RWPE1 (cell line): ENCODE data around the gene NID1.

ENCODE experiments used
- CTCF ChIA-PET: fragments of 350-600 bp; sonication (Branson Sonifier 250); formaldehyde crosslinking; extraction: SDS; loops from one replicate; lab custom pipeline; 2021; lab: Yijun Ruan, JAX
- POLR2A ChIA-PET: fragments of 400-600 bp; formaldehyde crosslinking; extraction: SDS; loops from one replicate; lab custom pipeline; 2020; ENCODE audit warnings: antibody characterized with exemption; ENCODE audit not compliant: low non-redundant PET; lab: Yijun Ruan, JAX
- DNase-seq: peaks from one replicate; pipeline ENCODE4 v3.0.0; 2012; ENCODE audit warnings: low spot score
- H3K27ac ChIP-seq: fragments of 450-650 bp; 2 replicates; pipeline ENCODE4 v1.5.1; 2017
- CTCF ChIP-seq: fragments of 450-650 bp; conservative IDR thresholded peaks from 2 replicates; pipeline ENCODE4 v1.5.1; 2017; ENCODE audit warnings: low read depth, mild to moderate bottlenecking

Gene NID1

GRCh38 chr1:236092899-236093298 lies 28.0 kb upstream of the NID1 start:
- DNase-seq = no peak
- ChIA-PET CTCF (no interaction called here), POLR2A (no interaction called here)
- no peak for TF ChIP-seq CTCF
- H3K27ac ChIP-seq = no peak overlapping the region

- TF ChIP-seq CTCF = no peak
- CTCF ChIA-PET = no interaction called here
- POLR2A ChIA-PET = no interaction called here
Measured at GRCh38 chr1:236091933-236092318, 27.0 kb upstream of the NID1 start.

DNA sequence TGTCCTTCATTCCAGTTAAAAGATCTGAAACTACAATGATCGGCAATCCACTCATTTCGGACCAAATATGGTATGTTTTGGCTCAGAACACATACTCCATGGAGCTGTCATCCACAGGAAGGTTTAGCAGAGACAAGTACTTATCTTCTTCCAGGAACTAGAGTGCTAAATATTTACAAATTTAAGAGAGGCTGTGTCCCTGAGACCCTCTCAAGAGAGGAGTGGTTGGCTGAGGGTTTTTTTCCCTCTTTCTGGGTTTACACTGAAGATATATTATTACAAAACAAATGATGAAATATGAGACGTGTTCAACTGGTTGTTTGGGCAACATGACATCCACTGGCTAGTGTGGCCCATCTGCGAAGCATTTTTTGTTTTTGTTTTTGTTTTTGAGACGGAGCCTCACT lies 25.9 kb upstream of the NID1 start:
- ChIA-PET POLR2A (no interaction called here), CTCF (no interaction called here)
- no peak overlapping the region for H3K27ac ChIP-seq
- no peak for DNase-seq
- no peak for TF ChIP-seq CTCF

More at GRCh38 chr1:236091933-236092318, 27.0 kb upstream of the NID1 start:
- H3K27ac ChIP-seq = no peak overlapping the region
- no peak for DNase-seq

DNA sequence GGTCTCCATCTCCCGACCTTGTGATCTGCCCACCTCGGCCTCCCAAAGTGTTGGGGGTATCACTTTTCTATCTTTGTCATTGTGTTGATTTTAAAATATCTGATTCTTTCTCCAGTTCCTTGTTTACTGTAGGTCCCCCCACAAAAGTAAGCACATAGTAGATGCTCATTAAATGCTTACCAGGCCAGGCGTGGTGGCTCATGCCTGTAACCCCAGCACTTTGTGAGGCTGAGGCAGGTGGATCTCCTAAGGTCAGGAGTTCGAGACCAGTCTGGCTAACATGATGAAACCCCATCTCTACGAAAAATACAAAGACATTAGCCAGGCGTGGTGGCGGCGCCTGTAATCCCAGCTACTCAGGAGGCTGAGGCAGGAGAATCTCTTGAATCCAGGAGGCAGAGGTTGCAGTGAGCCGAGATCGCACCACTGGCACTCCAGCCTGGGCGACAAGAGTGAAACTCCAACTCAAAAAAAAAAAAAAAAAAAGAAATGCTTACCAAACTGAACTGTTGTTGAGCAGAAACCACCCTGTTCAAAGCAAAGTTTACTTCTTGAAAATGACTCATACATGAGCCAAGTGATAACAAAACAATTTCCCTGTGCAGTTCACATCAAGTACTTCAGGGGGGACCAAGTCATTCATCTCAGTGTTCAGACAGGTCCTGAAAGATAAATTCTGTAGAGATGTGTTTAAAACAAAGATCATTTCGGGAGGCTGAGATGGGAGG lies 24.3 kb upstream of the NID1 start:
- ChIA-PET CTCF (interaction anchor here (0.6 kb wide), 1 partner anchor 1500 kb away, joined by 3 read pairs; no protein-coding TSS in a partner anchor), POLR2A (no interaction called here)
- H3K27ac ChIP-seq = no peak overlapping the region
- no peak for TF ChIP-seq CTCF
- peak; percentile 17 for DNase-seq

GRCh38 chr1:236086537-236086936 lies 21.6 kb upstream of the NID1 start:
- ChIA-PET POLR2A (no interaction called here), CTCF (no interaction called here)
- no peak for DNase-seq
- TF ChIP-seq CTCF = no peak
- H3K27ac ChIP-seq = no peak overlapping the region

DNA sequence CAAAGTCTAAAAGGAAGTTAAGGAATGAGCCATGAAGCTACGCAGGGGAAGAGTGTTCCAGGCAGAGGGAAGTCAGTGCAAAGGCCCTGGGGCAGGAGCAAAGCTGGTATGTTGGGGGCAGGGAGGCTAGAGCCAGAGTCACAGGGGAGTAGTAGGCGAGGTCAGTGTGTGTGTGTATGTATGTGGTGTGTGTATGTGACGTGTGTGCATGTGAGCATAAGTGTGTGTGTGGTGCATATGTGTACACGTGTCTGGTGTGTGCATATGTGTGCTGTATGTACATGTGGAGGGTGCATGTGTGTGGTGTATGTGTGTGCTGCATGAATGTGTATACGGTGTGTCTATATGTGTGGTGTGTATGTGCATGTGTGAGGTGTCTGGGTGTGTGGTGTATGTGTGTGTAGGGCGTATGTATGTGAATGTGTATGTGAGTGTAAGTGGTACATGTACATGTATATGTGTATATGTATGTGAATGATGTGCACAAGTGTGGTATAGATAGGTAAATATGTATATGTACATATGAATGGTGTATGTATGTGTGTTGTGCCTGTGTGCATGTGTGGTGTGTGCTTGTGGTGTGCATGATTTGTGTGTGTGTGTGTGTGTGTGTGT lies 20.8 kb upstream of the NID1 start:
- DNase-seq = no peak
- no peak overlapping the region for H3K27ac ChIP-seq
- POLR2A ChIA-PET = no interaction called here
- no peak for TF ChIP-seq CTCF
- CTCF ChIA-PET = no interaction called here
